SK-N-SH (cell line): ENCODE data around the gene CBX8.

ENCODE experiments used
- ELF1 ChIP-seq: IDR thresholded peaks from 2 replicates; pipeline ENCODE4 v1.4.0; 2012
- EP300 ChIP-seq, 2 experiments: IDR thresholded peaks; 2 replicates each; pipeline versions ENCODE4 v1.4.0 to v1.6.1; 2012; ENCODE audit warnings: borderline replicate concordance in 1 of 2, low read depth in 1 of 2, low read length in 1 of 2
- FOXJ3 ChIP-seq: sonication (generic); formaldehyde crosslinking; IDR thresholded peaks from 2 replicates; pipeline ENCODE4 v1.5.1; 2020; ENCODE audit warnings: mild to moderate bottlenecking, missing genetic modification reagents
- FOXM1 ChIP-seq: IDR thresholded peaks from 2 replicates; pipeline ENCODE4 v1.4.0; 2012; ENCODE audit warnings: low read depth, mild to moderate bottlenecking
- GABPA ChIP-seq: IDR thresholded peaks from 2 replicates; pipeline ENCODE4 v1.4.0; 2012; ENCODE audit warnings: low read depth, mild to moderate bottlenecking
- RAD21 ChIP-seq: IDR thresholded peaks from 2 replicates; pipeline ENCODE4 v1.6.1; 2012; ENCODE audit warnings: mild to moderate bottlenecking, low read length
- RFX5 ChIP-seq: IDR thresholded peaks from 2 replicates; pipeline ENCODE4 v1.6.1; 2012; ENCODE audit warnings: mild to moderate bottlenecking, improper control_type of control experiment, low read length
- TAF1 ChIP-seq: IDR thresholded peaks from 2 replicates; pipeline ENCODE4 v1.6.1; 2012; ENCODE audit warnings: low read depth, mild to moderate bottlenecking, low read length, moderate library complexity, borderline replicate concordance
- USF1 ChIP-seq: IDR thresholded peaks from 2 replicates; pipeline ENCODE4 v1.4.0; 2012; ENCODE audit warnings: low read depth, borderline replicate concordance
- TF ChIP-seq, protein P1 (sequence below): fragments of 200-600 bp; sonication (generic); IDR thresholded peaks from 2 replicates; pipeline ENCODE4 v1.6.1; 2017; ENCODE audit warnings: antibody characterized with exemption, mild to moderate bottlenecking, moderate library complexity
- TF ChIP-seq, protein P2 (sequence below): fragments of 150-350 bp; IDR thresholded peaks from 2 replicates; pipeline ENCODE4 v1.6.1; 2017; ENCODE audit warnings: antibody characterized with exemption, low read length, low read depth, borderline replicate concordance
- TF ChIP-seq, protein P3 (sequence below): IDR thresholded peaks from 2 replicates; pipeline ENCODE4 v1.6.1; 2012; ENCODE audit warnings: mild to moderate bottlenecking, low read depth, low read length, moderate library complexity

- TF ChIP-seq TAF1 (no peak), EP300 (IDR thresholded peaks at IDR 0.05; ENCODE audit: borderline replicate concordance in 1 of 2, low read depth in 1 of 2, low read length in 1 of 2) (no peak), FOXJ3 (no peak), GABPA (no peak), RFX5 (no peak), USF1 (no peak), ELF1 (no peak), RAD21 (no peak), FOXM1 (no peak)
- TF ChIP-seq, protein P1, sequence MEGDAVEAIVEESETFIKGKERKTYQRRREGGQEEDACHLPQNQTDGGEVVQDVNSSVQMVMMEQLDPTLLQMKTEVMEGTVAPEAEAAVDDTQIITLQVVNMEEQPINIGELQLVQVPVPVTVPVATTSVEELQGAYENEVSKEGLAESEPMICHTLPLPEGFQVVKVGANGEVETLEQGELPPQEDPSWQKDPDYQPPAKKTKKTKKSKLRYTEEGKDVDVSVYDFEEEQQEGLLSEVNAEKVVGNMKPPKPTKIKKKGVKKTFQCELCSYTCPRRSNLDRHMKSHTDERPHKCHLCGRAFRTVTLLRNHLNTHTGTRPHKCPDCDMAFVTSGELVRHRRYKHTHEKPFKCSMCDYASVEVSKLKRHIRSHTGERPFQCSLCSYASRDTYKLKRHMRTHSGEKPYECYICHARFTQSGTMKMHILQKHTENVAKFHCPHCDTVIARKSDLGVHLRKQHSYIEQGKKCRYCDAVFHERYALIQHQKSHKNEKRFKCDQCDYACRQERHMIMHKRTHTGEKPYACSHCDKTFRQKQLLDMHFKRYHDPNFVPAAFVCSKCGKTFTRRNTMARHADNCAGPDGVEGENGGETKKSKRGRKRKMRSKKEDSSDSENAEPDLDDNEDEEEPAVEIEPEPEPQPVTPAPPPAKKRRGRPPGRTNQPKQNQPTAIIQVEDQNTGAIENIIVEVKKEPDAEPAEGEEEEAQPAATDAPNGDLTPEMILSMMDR, result no peak
- TF ChIP-seq, protein P2, sequence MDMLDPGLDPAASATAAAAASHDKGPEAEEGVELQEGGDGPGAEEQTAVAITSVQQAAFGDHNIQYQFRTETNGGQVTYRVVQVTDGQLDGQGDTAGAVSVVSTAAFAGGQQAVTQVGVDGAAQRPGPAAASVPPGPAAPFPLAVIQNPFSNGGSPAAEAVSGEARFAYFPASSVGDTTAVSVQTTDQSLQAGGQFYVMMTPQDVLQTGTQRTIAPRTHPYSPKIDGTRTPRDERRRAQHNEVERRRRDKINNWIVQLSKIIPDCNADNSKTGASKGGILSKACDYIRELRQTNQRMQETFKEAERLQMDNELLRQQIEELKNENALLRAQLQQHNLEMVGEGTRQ, result no peak
- TF ChIP-seq, protein P3, sequence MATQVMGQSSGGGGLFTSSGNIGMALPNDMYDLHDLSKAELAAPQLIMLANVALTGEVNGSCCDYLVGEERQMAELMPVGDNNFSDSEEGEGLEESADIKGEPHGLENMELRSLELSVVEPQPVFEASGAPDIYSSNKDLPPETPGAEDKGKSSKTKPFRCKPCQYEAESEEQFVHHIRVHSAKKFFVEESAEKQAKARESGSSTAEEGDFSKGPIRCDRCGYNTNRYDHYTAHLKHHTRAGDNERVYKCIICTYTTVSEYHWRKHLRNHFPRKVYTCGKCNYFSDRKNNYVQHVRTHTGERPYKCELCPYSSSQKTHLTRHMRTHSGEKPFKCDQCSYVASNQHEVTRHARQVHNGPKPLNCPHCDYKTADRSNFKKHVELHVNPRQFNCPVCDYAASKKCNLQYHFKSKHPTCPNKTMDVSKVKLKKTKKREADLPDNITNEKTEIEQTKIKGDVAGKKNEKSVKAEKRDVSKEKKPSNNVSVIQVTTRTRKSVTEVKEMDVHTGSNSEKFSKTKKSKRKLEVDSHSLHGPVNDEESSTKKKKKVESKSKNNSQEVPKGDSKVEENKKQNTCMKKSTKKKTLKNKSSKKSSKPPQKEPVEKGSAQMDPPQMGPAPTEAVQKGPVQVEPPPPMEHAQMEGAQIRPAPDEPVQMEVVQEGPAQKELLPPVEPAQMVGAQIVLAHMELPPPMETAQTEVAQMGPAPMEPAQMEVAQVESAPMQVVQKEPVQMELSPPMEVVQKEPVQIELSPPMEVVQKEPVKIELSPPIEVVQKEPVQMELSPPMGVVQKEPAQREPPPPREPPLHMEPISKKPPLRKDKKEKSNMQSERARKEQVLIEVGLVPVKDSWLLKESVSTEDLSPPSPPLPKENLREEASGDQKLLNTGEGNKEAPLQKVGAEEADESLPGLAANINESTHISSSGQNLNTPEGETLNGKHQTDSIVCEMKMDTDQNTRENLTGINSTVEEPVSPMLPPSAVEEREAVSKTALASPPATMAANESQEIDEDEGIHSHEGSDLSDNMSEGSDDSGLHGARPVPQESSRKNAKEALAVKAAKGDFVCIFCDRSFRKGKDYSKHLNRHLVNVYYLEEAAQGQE, result no peak
Measured at GRCh38 chr17:79824234-79824633, 27.4 kb upstream of the CBX8 start.
